AG04449 (cell line): Measurements from ENCODE around the gene GRK1.

ENCODE experiments used
- CTCF ChIA-PET: fragments of 350-600 bp; formaldehyde crosslinking; extraction: SDS; loops from one replicate; lab custom pipeline; 2021; ENCODE audit warnings: antibody characterized with exemption; lab: Yijun Ruan, JAX
- POLR2A ChIA-PET: fragments of 400-600, 350-600 bp; formaldehyde crosslinking; extraction: SDS; loops from one replicate; lab custom pipeline; 2020; ENCODE audit warnings: antibody characterized with exemption, inconsistent platforms; lab: Yijun Ruan, JAX
- DNase-seq: peaks from one replicate; pipeline ENCODE4 v3.0.0-alpha.2; 2010; ENCODE audit warnings: low read depth, low spot score
- H3K4me3 ChIP-seq: 2 replicates; pipeline ENCODE4 v1.5.1; 2011; ENCODE audit warnings: low read depth, mild to moderate bottlenecking, control low read depth, low read length
- TF ChIP-seq, protein P1 (sequence below): IDR thresholded peaks from one replicate; pipeline ENCODE4 v1.5.1; 2011; ENCODE audit warnings: mild to moderate bottlenecking, moderate library complexity, low read length, control low read depth, inconsistent platforms; ENCODE audit not compliant: insufficient read depth; ENCODE audit errors: missing control alignments

GRK1 gene

DNA sequence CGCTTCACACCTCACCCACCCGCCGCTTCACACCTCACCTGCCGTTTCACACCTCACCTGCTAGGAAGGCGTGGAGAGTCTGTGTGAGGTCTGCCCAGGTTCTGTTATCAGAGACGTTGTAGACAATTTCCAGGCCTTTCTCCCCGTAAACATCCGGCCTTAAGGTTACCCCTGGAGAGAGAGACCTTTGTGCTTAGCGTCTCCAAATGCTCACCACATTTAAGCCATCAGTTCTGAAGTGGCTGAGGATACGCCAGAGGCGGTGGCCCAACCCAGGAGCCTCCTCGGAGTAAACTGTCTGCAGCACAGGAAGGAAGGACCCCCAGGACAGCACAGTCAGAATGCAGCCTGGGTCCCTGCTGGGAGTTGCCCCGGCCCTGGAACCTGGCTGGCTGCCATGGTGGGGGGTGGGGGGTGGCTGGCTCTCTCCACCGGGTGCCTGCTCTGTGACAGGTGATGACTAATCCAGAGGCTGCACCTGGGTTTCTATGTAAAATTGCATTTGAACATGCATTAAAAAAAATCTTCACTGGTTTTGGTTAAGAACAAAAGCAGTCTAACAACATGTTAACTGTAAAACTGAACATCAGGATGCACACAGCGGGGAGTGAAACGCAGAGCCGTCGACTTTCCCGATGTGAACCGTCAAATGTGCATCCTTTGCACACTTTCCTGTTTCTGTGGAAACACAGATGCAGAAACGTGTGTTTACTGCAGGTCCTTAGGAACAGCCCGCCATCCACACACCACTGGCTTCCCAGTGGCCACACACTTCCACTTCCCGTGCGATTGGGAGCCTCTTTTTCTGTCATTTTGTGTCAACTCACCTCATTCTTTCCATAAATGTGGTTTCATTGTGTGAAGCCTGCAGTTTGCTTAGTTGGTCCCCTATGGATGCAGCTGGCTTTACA lies 13.5 kb upstream of the GRK1 start:
- H3K4me3 ChIP-seq = no peak overlapping the region
- no peak for DNase-seq
- ChIA-PET CTCF (no interaction called here), POLR2A (no interaction called here)
- TF ChIP-seq, protein P1, sequence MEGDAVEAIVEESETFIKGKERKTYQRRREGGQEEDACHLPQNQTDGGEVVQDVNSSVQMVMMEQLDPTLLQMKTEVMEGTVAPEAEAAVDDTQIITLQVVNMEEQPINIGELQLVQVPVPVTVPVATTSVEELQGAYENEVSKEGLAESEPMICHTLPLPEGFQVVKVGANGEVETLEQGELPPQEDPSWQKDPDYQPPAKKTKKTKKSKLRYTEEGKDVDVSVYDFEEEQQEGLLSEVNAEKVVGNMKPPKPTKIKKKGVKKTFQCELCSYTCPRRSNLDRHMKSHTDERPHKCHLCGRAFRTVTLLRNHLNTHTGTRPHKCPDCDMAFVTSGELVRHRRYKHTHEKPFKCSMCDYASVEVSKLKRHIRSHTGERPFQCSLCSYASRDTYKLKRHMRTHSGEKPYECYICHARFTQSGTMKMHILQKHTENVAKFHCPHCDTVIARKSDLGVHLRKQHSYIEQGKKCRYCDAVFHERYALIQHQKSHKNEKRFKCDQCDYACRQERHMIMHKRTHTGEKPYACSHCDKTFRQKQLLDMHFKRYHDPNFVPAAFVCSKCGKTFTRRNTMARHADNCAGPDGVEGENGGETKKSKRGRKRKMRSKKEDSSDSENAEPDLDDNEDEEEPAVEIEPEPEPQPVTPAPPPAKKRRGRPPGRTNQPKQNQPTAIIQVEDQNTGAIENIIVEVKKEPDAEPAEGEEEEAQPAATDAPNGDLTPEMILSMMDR = no peak

DNA sequence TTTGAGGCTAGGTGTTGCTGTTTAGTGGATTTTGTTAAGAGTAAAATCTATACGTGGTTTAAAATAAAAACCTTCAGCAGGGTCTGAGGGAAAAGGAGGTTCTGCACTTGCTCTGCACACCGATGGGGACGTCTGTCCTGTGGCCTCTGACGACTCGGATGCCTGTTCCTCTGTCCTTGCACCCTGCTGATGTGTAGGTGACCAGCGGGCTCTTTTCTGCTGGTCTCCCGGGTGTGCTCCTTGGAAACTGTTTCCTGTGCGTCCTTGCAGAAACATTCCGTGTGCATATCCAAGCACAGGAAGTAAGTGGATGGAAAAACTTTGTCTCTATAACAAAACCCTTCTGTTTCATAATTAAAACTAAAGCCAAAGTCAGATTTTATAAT lies 12.9 kb upstream of the GRK1 start:
- H3K4me3 ChIP-seq = no peak overlapping the region
- ChIA-PET CTCF (no interaction called here), POLR2A (no interaction called here)
- no peak for DNase-seq
- TF ChIP-seq, protein P1 = no peak

DNA sequence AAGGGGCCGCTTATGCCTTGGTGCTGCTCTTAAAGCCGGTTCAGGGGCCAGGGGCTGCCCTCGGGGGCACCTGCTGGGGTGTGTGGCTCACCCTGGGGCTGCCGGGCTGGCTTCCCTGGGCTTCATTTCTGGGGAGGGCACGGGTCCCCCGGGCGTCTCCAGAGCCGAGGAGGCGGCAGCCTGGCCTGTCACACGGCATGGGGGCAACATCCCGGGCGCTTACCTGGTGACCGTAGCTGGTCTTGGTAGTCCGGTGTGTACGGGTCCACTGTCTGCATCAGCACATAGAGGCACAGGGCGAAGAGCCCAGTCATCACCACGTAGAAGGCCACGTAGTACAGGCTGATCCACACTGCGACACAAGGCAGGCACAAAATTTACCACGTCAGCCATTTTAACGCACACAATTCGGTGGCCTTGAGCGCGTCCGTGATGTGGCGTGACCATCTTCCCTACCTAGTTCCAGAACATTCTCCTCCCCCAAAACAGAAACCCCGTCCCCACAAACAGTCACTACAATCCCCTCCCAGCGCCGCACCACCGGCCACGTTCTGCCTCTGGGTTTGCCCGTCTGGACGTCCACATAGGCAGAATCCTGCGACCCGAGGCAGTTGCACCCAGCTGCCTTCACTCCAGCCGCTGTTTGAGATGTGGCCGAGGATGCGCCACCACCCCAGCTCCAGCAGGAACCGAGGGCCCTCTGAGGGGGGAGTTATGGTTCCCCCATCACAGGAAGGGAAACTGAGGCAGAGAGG lies 12.3 kb upstream of the GRK1 start:
- TF ChIP-seq, protein P1 = no peak
- no peak for DNase-seq
- H3K4me3 ChIP-seq = no peak overlapping the region
- ChIA-PET POLR2A (no interaction called here), CTCF (no interaction called here)

DNA sequence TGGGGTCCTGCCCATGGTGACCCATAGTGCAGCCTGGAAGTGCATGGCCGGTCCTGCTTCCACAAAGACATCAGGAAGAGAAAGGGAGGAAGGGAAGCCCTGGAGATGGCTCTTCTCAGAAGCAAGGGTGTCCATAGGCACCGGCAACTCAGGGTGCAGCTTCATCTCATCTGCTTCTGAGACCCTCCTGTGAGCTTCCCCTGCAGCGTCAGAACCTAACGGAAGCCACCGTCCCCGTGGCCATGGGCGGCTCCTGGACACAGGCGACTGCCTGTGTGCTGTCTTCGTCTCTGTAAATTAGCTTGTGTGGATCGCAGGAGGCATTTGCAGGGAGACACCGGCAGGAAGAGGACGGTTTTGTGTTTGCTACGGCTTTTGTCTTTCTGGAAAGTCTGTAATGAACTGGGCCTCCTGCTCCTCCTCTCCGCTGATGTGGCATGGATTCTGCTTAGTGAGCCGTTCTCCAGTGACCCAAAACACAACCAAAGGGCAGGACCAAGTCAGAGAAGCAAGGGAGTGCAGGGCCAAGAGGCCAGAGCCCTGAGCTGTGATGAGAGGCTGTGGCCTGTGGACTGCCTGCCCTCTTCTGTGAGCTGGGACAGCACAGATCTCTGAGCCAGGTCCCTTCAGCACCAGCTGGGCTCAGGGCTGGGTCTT lies 11.5 kb upstream of the GRK1 start:
- ChIA-PET CTCF (no interaction called here), POLR2A (no interaction called here)
- DNase-seq = no peak
- TF ChIP-seq, protein P1 = no peak
- no peak overlapping the region for H3K4me3 ChIP-seq

DNA sequence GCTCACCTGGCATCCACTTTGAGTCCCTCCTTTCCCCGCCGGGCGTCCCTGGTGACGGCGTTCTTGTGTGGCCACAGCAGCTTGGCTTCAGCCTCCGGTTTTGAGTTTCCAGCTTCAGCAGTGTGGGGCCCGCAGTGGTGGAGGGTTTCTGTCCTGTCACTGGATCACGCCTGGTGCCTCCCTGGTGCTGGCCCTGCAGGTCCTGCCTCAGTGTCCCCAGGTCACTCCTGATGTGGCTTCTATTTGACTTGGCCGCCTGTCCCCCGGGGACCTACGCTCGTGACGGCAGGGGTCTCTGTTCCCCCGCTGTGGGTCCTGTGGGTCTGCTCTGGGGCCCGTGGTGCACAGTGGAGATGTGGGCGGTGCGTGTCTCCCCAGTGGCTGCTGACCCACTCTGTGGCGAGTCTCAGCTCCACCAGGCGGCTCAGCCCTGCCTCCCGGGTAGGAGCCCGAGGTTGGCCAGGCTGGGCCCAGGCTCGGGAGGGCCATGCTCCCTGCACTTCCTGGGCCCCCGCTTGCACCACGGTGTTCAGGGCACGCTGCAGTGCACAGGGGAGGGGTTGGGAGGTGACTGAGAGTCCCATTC lies 10.9 kb upstream of the GRK1 start:
- DNase-seq = no peak
- H3K4me3 ChIP-seq = no peak overlapping the region
- POLR2A ChIA-PET = no interaction called here
- TF ChIP-seq, protein P1 = no peak
- CTCF ChIA-PET = no interaction called here
